GM19351 (cell line): ENCODE measurements around the gene NXPE4.
"Not testable (repeated sequence)": the region's sequence is repeated elsewhere in the genome, so short reads cannot be mapped to it uniquely, and the experiment has no call there.

ENCODE experiments used
- ATAC-seq: cut with Tn5 transposase; IDR thresholded peaks from one replicate; pipeline ENCODE4 v1.9.1; 2021; ENCODE audit warnings: mild to moderate bottlenecking, moderate library complexity; ENCODE audit not compliant: unreplicated experiment

Gene NXPE4

GRCh38 chr11:114610984-114611944 is 15.7 kb upstream of the NXPE4 start:
- no peak for ATAC-seq

- no peak for ATAC-seq
These were observed 15.0 kb upstream of the NXPE4 start for GRCh38 chr11:114610550-114610949.

- no peak for ATAC-seq
These were observed 13.8 kb upstream of the NXPE4 start for GRCh38 chr11:114609429-114609828.

GRCh38 chr11:114608605-114609004 is 13.0 kb upstream of the NXPE4 start:
- ATAC-seq, result not testable (repeated sequence)

GRCh38 chr11:114607753-114608459 is 12.3 kb upstream of the NXPE4 start:
- ATAC-seq, result no peak

- ATAC-seq, result not testable (repeated sequence)
These were observed 11.2 kb upstream of the NXPE4 start for GRCh38 chr11:114606802-114607075.

- ATAC-seq, result no peak
These were observed 10.6 kb upstream of the NXPE4 start for GRCh38 chr11:114606003-114606801.

GRCh38 chr11:114605370-114605769 is 9.8 kb upstream of the NXPE4 start:
- ATAC-seq, result no peak

- ATAC-seq, result no peak
These were observed 9.3 kb upstream of the NXPE4 start for GRCh38 chr11:114604886-114605285.

- no peak for ATAC-seq
These were observed 8.7 kb upstream of the NXPE4 start for GRCh38 chr11:114604179-114604813.

GRCh38 chr11:114603151-114603550 is 7.6 kb upstream of the NXPE4 start:
- ATAC-seq, result not testable (repeated sequence)

- ATAC-seq, result no peak
These were observed 2.9 kb upstream of the NXPE4 start for GRCh38 chr11:114598461-114598860.

- ATAC-seq, result no peak
These were observed 761 bp upstream of the NXPE4 start for GRCh38 chr11:114596175-114596919.

- ATAC-seq, result no peak
These were observed 883 bp downstream of the NXPE4 start for GRCh38 chr11:114594703-114595102.

- no peak for ATAC-seq
These were observed 8.1 kb downstream of the NXPE4 start for GRCh38 chr11:114587398-114587953.

GRCh38 chr11:114586797-114587196 is 8.8 kb downstream of the NXPE4 start:
- no peak for ATAC-seq

- ATAC-seq, result no peak
These were observed 23.9 kb downstream of the NXPE4 start for GRCh38 chr11:114571712-114572111.

GRCh38 chr11:114569801-114570200 is 25.8 kb downstream of the NXPE4 start:
- no peak for ATAC-seq

GRCh38 chr11:114566276-114566675 is 29.3 kb downstream of the NXPE4 start:
- no peak for ATAC-seq

GRCh38 chr11:114564831-114565230 is 30.8 kb downstream of the NXPE4 start:
- ATAC-seq, result no peak
